ENCODE data around the gene PRKG1.

The PRKG1 gene

DNA sequence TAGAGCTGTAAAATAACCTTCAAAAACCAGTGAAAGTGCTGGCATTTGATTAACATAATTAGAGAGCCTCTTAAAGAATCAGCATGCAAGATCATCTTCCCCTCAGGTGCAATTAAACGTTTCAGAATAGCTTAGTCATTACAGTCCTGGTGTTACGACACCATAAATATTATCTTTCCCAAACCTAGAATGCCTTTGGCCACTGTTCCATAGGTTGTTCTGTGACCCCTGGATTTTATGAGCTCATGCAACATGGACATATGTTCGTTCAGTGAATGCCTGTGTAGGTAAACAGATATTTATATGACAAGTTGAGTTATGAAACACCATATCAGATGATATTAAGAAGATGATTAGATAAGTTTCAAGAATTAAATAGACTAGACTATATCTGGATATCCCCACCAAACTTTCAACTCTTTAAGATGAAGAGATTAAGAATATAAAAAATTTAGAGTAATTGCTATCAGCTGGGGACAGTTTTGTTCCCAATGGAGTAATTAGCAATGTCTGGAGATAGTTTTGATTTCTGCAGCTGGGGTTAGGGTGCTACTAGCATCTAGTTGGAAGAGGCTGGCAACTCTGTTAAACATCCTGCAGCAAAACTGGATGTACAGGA lies 976.3 kb downstream of the PRKG1 start:
- DNase-seq = no peak

DNA sequence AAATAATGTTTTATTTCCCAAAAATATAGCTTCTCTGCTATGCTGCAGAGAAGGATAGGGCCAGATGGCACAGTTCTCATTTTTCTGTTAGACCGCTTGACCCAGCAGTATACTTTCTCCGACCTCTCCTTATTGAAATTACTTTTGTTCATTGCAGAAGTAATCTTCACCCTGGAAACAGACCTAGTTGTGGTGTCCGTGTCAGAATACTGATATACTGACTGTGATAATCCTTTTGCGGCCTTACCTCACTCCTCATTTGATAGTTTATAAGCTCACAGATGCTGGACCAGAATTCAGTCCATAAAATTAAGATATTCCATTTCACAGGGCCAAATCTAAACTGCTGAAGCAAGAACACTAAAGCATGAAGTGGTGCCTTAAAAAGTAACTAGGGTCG lies 979.2 kb downstream of the PRKG1 start:
- peak in 1 of 2 experiments; percentile 5 for DNase-seq

DNA sequence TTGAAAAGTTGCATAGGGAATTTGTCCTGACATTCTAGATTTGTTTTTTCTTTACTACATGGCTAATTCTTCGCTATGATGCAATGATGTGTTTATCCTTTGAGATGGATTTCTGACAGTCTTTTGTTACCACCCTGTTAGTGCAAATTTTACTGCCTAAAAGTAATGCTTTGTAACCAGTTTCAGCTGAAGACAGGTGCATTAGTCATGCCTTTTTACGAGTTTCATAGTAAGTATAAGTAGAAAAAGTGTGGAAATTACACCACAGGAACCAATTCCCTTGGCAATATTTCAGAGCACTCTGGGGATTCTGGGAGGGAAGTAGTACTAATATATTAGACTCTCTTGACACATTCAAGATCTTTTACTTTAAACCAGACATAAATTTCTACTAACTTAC lies 982.0 kb downstream of the PRKG1 start:
- DNase-seq = no peak

DNA sequence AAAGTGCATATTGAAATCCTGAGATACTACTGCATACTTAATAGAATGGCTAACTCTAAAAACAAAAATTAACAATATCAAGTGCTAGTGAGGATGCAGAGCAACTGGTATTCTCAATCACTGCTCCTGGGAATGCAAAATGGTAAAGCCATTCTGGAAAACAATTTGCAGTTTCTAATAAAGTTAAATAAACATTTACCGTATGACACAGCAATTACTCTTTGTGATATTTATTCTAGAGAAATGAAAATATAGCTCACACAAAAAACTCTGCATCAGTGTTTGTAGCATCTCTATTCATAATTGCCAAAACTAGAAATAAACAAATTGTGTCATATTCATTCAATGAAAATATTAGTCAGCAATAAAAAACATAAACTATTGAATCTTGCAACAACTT lies 984.8 kb downstream of the PRKG1 start:
- DNase-seq = no peak

DNA sequence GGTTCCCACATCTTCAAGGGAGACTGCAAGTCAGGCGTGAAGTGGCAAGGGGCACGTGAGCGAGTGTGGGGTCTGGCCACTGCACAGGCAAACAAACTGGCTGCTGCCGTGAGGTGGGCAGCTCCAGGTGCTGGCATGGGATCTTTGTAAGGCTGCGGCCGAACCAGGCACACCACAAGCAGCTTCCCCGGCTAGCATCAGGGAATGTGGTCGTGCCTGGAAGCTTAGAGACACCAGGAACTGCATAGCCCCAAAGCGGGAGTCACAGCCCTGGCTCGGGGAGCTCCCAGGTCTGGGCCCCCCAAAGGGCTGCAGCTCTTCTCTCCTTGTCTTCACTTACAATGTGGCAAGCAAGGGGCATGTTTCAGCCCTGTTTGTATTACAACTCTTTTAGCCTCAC lies 988.9 kb downstream of the PRKG1 start:
- DNase-seq = no peak

DNA sequence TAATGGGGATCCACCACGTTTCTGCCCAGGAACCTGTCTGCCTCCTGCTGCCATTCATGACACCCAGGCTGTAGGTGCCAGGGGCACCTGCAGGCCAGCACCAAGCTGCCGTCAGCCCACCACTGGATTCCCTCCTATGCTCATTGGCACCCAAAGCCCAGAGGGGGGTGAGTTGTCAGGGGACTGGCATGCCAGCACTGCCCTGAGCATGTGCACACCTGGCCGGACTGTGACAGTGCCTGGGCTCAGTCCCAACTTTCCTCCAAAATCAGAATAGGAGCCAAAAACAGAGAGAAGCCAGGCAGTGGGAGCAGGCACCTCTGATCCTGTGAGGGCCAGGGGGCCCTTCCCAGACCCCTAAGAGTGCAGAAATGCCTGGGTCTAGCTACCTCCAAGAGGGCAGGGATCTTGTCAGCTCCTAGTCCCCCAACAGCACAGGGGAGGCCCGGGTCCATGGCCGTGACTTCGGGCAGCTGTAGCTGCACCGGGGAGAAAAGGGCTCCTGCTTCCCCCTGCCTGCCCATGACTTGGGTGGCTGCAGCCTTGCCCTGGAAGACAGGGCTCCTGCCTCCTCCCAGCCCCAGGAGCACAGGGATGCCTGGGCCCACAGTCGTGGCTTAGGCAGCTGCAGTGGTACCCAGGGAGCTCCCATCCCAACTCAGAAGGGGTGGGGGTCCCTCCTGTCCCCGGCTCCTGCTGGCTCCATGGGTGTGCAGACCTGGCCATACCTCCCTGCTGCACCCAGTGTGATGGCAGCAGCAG lies 990.0 kb downstream of the PRKG1 start:
- no peak for DNase-seq

DNA sequence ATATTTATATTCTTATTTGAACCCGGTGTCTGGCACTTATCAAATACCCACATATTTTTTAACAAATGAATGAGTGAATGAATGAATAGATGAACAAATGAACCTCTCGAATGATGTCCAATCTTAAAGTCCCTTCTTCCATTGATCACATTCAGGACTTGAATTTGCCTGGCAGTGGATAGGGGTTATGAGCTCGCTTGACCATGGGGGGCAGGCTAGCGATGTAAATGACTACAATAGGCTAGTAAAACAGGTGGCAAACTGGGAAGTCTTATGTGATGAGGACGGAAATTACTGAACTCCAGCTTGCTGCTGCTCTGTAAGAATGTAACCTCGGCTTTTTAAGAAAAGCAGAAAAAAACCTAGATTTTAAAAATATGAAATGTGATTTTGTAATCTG lies 992.1 kb downstream of the PRKG1 start:
- DNase-seq = peak in 1 of 2 experiments; percentile 7

DNA sequence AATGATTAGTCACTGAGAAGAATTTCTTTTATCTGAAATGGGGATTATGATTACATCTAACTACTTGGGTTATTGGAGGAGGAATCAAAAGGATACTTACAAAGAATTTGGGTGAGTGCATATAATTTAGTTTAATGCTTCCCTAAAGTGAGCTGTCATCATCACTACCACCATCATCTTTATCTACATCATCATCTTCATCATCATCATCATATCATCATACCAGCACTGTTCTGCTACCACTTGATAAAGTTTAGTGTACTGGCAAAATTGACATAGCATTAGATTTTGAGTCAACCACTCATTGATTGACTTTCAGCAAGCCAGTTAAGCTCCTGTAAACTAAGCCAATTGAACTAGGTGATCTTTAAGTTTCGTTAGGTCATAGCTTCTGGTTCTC lies 994.2 kb downstream of the PRKG1 start:
- no peak for DNase-seq

DNA sequence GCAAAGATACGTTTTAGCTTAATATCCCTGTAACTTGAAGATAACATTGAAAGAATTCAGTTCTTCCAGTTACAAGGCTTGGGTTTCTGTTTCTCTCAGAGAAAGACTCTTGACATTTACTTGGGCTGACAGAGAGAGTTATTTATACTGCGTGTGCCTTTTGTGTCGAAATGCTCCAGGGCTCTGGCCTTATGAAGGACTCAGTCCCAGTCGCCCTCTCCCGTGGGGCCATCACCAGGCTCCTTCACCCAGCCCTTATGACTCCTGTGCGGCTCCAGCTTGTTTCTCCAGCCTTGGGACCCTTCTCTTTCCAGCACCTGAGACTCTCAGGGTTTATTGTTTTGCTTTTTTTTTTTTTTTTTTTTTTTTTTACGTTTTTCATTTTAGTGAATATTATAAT lies 997.5 kb downstream of the PRKG1 start:
- no peak for DNase-seq

DNA sequence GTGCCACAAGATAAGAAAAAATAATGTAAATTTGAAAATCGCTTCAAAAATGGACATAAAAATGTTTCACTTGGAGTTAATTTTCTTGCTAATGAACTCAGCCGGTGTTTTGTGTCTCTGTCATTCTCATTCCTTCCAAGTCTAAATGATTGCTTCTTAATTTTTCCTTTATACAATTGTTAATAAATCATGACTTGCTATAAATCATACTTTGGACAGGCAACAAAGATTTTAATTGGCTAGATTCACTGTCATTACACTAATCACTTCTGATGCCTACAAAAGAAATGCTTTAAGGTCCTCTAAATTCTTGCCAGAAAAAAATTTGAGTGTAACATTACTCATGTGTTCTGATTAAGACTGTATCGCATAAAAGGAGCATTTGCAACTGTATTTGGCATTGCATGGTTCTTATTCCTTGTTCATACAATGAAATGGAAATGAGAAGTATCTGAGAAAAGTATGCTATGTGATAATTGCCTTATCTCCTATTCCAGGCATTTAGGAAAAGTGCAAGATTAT lies 1000.3 kb downstream of the PRKG1 start:
- DNase-seq = no peak

DNA sequence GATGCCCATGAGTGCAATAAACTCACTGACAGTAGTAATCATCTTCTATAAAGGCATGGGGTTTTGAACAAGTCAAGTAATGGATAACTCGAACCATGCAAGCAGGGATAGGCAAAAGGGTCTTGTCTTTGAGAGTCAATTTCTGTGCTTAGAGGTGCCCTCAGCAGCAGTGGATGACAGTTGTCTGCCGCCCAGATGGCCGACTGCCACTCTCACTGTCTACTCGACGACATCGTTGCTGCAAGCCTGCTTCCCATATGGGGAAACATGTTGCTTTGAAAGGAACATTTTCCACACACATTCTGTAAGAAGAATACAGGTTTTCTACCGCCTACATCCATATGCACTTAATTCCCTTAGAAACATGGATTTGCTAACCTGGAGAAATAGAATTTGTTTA lies 1003.5 kb downstream of the PRKG1 start:
- peak; percentile 4 to 29 for DNase-seq

DNA sequence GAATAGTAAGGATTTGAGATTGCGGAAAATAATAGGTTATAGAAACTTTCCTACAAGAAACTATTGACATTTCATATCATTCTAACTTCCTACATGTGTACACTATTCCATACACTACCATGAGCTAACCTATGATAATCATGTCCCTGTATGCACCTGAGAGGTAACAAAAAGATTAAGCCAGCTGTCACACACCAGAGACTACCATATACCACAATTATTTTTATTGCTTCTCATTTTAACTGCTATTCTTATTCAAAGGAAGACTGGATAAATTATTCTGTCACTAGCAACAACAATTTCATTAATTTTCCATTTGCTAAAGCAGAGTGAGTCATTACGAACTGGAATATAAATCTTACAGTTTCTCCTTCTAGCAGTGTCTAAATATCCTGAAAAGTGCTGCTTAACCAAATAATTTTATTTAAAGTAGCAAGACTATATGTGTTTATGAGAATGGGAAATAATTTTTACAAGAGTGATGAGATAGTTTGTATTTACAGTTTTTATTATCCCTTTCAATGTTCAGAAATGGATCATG lies 1004.2 kb downstream of the PRKG1 start:
- no peak for DNase-seq

DNA sequence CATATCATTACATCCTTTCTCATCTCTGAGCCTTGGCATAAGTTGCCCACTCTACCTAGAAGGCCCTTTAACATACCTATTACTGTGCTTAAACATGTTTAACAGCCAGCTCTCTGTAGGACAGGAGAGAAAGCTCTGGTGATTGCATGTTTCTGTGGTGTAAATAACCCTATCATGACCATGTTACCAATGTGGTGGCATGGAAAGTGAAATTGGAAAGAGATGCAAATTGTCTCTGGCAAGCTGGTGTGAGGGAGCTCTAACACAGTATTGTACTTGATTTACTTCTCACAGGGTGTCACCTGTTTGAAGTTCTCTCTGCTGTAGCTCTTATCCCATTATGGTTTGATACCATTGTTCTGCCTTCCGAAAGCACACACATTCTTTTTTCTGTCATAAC lies 1008.0 kb downstream of the PRKG1 start:
- DNase-seq = no peak

DNA sequence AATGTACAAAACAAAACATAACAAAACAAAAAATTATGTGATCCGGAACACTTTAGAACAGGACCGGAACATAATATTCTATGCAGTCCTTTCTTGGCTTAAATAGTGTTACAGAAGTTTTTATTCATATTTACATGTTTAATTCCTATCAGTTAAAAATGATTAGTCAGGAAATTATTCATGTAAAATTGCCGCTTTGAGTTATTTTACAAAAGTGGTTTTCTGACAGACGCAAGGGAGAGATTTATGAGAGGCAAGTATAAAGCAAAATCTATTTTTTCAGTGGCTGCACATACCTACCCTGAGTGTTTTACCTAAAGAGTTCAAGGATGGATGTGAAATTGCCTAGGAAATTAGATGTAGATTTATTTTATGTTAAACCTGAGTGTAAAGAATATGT lies 1009.1 kb downstream of the PRKG1 start:
- no peak for DNase-seq

DNA sequence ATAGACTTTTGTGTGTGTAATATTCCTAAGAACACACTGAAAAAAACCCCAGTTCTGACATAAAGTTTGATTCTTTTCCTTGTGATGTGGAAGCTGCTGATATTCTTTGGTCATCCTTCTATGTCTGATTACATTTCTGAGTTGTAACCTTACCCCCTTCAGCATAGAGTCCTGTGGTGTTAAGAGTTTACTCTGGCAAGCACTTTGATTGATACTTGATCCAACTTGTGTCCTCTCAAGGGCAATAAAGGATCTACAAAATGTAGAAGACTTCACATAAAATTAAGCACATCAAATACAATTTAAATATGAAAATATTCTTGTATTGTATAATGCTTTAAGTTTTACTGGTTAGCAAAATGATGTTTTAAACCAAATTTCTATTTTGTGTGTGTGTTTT lies 1018.1 kb downstream of the PRKG1 start:
- DNase-seq = no peak

DNA sequence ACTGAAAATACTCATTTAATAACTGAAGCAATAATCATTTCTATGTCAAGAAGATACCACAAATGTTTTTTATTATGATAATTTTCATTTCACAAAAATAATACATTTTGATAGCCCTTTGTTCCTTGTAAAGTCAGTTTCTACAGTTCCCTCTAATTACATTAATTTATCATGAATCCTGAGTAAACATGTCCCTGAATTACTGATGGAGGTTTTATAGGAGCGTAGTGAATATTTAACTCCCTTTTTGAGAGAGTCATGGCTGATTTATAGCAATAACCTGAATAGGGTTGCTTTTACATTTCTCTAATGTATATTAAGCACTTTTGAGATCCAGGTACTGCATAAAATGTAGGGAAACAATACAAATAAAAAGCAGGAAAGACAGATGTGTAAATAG lies 1023.8 kb downstream of the PRKG1 start:
- no peak for DNase-seq

DNA sequence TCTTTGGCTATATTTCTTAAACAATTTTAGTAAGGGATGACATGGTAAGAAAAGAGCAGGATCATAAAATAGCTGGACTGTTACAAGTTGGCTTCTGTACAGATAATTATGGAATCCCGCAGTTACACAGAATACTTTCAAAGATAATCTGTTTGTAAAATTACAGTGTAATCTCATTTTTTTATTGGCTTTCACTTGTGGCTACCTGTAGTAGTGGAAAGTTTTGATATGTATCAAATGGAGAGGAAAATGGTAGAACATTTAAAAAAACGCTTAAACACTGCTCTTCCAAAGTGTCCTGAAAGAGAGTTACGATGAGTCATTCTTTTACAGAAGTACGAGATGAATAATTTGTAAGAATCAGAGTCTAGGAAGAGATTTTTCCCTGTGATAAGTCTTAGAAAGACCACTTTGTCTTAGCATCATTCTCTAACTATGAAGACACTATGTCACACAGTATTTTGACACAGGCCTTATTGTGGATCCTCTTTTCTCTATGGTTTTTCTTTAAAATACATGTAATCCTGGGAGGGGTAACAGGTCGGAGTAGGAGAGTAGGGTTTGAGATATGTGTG lies 1024.8 kb downstream of the PRKG1 start:
- no peak for DNase-seq

DNA sequence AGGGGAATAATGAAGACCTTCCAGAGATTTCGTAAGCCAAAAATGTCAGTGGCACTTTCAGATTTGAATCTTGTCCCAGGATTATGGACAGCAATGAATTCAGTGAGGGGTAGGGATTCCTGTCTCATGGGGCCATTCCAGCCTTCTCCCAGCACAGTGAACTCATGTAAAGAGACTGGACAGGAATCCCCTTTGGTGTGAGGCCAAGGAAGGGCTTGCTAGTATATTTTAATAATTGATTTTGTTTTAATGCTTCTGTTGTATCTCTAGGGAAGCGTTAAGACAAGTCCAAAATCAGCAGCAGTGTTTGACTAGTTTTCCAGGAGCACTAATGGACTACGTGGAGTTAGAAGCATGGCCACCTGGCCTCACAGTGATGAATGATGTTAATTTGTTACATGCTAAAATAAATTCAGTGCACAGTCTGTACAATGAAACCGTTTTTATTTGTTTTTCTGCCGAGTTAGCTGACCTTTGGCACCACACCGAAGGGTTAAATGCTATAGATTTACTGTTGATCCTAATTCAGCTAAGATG lies 1025.8 kb downstream of the PRKG1 start:
- no peak for DNase-seq

DNA sequence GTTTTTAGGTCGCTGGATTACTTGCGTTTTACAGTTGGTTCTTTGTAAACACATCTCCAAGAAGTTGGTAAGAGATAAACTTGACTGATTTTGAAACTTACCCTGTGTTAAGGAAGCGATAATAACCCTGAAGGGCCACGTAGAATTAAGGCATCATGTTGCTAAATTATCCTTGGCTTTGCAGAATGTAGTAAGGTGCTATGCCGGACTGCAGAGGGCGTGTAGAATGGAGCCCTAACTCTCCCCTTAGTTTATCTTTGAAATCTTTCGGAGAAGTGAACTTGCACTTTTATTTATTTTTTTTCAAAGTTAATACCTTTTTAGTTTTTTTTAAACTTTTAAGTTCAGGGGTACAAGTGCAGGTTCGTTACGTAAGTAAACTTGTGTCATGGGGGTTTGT lies 1031.0 kb downstream of the PRKG1 start:
- no peak for DNase-seq

DNA sequence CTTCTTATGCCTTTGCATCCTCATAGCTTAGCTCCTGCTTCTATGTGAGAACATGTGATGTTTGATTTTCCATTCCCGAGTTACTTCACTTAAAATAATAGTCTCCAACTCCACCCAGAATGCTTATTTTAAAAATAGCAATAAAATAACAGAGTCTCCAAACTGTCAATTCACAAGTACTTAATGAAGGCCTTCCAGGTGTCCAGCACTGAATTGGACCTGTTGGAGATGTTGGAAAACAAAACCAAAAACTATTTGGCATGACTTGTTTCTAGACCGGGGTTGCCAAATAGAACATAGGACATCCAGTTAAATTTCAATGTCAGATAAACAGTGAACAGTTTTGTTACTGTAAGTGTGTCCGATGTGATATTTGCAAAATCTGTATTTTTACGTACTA lies 1031.7 kb downstream of the PRKG1 start:
- DNase-seq = no peak

DNA sequence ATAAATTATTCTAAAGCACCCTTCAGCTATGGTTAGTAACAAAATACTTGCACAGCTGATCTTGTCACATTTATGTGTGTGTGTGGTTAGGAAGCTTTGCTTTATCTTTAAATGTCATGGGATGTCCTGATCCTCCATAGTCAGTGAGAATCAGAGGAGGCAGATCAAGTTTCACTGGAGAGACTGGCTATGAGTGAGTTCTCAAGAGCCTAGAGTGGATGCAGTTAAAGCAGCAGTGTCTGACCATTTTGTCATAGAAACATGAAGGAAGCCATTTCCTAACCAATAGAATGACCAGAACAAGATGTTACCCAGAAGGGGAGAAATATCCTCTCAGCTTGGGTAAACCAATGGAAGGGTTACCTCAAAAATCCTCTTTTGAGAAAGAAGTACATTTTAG lies 1032.6 kb downstream of the PRKG1 start:
- DNase-seq = peak in 1 of 2 experiments; percentile 44

DNA sequence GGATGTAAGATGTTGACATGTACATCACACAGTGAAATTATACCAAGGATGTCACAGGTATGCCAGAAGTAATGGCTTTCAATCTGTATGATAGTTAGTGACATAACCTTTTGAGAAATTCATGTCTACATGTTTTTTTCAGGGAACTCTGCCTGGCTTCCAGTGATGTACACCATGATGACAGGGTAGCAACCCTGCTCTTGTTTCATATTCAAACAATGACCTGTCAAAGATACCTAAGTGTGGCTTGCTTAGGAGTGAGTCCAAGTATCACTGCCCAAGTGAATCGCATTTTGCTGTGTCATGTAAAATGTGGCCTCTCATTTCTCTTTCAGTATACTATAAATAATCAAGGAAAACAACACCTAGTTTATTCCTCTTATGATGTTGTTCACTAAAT lies 1033.9 kb downstream of the PRKG1 start:
- DNase-seq = no peak

DNA sequence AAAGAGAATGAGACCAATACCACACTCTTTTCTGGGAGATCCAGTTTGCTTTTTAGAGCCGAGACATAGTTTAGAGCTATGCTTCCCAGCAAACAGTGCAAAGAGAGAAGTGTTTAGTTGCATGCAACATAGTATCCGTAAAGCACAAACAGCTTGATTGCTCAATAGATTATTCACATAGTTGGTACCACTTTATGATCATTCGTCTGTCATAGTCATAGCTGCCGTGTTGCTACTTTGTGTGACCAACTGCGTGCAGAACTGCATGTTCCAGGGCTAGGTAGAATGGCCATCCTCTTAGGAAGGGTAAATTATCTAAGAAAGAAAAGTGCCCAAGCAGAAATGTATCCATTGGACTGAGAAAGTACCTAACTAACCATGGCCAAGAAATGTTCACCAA lies 1036.3 kb downstream of the PRKG1 start:
- DNase-seq = no peak

Data from NCI-H524 (cell line).